ENCODE data around the gene COA1.
A peak's percentile ranks its signal among the peaks of the same experiment; 100 is the strongest.
"Not testable (repeated sequence)": the region's sequence is repeated elsewhere in the genome, so short reads cannot be mapped to it uniquely, and the experiment has no call there.

The COA1 gene, protein sequence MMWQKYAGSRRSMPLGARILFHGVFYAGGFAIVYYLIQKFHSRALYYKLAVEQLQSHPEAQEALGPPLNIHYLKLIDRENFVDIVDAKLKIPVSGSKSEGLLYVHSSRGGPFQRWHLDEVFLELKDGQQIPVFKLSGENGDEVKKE

DNA sequence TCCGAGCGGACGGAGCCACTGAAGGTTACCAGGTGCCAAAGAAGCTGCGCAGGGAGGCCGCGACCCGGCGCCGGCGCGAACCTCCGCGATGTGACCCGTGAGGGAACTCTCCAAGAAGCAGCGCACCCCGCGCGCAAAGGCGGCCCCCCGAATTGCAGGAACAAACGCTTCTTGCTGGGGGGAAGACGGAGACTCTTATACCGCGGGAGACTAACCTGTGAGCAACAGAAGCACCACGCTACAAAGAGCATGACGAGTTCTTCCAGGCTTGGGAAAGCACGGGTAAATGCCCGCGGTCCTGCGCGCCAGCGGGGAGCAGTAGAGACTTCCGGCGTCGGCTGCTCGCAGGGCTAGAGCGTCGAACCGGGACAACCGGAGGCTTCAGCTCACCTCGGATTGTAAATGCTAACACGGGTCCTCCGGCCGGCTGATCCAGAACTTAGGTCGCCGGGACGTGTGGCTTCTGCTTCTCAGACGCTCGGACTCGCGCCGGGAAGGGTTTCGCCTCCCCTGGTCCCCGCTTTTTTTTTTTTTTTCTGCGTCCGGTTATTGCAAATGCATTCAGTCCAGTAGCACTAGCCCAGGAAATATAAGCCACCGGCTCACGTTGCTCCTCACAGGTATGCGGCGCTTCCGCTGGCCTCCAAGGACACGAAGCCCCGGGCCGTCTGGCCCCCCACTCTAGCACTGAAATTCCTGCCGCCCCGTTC lies at the start of gene COA1:
Gene COA1 (minus strand): TSS at position 310 of the 710 bp plus-strand sequence. CDS start 80,909 bp downstream, outside the sequence.
- peak; percentile 97 for DNase-seq (ENCODE audit: low spot score)

DNA sequence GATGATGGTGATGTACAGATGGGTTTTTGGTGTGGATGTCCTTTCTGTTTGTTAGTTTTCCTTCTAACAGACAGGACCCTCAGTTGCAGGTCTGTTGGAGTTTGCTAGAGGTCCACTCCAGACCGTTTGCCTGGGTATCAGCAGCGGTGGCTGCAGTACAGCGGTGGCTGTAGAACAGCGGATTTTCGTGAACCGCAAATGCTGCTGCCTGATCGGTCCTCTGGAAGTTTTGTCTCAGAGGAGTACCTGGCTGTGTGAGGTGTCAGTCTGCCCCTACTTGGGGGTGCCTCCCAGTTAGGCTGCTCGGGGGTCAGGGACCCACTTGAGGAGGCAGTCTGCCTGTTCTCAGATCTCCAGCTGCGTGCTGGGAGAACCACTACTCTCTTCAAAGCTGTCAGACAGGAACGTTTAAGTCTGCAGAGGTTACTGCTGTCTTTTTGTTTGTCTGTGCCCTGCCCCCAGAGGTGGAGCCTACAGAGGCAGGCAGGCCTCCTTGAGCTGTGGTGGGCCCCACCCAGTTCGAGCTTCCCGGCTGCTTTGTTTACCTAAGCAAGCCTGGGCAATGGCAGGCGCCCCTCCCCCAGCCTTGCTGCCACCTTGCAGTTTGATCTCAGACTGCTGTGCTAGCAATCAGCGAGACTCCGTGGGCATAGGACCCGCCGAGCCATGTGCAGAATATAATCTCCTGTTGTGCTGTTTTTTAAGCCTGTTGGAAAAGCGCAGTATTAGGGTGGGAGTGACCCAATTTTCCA lies 49.1 kb upstream of the COA1 start:
- not testable (repeated sequence) for DNase-seq (ENCODE audit: low spot score)

DNA sequence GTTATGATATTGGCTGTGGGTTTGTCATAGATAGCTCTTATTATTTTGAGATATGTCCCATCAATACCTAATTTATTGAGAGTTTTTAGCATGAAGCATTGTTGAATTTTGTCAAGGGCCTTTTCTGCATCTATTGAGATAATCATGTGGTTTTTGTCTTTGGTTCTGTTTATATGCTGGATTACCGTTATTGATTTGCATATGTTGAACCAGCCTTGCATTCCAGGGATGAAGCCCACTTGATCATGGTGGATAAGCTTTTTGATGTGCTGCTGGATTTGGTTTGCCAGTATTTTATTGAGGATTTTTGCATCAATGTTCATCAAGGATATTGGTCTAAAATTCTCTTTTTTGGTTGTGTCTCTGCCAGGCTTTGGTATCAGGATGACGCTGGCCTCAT lies 45.9 kb upstream of the COA1 start:
- not testable (repeated sequence) for DNase-seq (ENCODE audit: low spot score)

DNA sequence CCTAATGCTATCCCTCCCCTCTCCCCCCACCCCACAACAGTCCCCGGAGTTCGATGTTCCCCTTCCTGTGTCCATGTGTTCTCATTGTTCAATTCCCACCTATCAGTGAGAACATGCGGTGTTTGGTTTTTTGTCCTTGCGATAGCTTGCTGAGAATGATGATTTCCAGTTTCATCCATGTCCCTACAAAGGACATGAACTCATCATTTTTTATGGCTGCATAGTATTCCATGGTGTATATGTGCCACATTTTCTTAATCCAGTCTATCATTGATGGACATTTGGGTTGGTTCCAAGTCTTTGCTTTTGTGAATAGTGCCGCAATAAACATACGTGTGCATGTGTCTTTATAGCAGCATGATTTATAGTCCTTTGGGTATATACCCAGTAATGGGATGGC lies 43.9 kb upstream of the COA1 start:
- not testable (repeated sequence) for DNase-seq (ENCODE audit: low spot score)

DNA sequence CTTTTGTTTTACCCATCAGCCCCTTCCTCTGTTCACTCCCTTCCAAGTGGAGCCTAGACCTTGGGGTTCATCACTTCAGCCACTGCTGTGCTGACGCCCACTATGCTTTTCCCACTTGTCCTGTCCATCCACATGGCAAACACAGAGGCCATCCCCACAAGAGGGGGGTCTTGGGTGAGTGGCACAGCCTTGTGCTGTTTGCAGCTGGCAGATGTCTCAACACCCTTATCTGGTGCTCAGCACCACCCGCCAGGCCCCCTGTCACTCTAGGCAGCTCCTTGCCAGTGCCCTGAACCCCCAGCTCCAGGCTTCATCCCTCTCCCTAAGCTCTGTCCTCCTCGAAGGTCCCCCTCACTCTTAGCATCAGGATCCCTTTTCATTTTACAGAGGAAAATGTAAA lies 42.2 kb upstream of the COA1 start:
- no peak for DNase-seq (ENCODE audit: low spot score)

DNA sequence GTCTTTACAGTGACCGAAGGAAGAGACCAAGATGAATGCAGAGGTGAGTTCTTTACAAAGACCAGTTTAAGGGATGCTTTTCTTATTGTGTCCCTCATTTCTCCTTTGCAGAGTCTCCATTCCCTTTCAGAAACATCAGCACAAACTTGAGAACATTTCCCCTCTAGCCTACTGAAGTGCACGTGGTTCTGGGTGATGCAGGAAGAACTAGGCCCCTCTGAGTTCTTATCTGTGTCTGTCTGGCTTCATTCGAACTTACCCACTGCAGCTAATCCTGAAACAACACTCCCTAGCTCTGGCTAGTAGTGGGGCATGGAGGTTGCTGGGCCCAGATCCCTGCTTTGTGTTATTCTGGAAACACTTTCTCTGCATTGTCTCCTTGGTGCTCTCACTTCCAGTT lies 41.8 kb upstream of the COA1 start:
- DNase-seq (ENCODE audit: low spot score), result no peak

DNA sequence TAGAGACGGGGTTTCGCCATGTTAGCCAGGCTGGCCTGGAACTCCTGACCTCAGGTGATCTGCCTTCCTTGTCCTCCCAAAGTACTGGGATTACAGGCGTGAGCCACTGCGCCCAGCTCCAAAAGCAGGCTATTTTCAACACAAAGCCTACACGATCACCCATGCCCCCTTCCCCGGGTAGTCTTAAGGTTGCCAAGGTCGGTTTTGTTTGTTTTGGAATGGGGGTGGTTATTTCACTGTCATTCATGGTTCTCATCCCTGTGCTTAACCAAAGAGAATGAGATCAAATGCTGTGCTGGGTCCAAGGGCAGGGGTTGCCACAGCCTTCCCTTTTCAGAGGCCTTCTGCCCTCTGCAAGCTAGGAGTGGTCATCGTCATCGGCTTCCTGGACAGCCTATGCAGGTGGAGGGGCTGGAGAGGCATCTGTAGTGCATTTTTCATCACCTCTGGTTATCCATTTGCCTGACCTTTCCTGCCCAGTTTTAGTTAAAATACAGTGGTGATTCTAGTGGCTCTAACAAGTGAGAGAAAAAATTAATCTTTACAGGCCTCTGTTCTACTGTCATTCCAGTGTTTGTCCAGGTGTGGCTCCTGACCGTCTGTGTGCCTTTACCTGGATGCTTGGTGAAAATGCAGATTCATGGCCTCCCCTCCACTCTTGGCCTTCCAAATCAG lies 40.6 kb upstream of the COA1 start:
- DNase-seq (ENCODE audit: low spot score), result no peak

DNA sequence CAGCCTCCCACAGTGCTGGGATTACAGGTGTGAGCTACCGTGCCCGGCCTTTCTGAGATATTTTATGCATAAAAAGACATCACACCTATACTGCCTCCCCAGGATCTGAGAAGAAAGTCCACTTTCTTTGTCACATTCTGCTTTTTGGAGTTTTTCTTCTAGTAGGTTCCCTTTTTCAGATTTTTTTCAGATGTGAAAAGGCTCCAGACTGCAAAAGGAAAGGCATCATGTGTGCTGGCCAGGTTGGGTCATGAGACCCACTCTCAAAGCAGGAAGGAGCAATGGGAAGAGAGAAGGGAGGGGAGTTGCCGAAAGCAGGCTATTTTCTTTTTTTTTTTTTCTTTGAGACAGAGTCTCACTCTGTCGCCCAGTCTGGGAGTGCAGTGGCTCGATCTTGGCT lies 40.0 kb upstream of the COA1 start:
- no peak for DNase-seq (ENCODE audit: low spot score)

DNA sequence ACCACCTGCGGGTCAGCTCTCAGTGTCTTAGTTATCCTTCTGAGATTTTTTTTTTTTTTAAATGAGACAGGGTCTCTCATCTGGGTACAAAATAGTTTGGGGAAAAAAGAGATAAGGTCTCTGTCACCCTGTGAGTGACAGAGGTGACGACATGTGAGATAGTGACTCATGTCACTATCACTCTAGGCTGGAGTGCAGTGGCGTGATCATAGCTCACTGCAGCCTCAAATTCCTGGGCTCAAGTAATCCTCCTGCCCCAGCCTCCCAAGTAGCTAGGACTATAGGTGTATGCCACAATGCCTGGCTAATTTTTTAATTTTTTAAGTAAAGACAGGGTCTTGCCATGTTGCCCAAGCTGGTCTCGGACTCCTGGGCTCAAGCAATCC lies 39.6 kb upstream of the COA1 start:
- DNase-seq (ENCODE audit: low spot score), result no peak

DNA sequence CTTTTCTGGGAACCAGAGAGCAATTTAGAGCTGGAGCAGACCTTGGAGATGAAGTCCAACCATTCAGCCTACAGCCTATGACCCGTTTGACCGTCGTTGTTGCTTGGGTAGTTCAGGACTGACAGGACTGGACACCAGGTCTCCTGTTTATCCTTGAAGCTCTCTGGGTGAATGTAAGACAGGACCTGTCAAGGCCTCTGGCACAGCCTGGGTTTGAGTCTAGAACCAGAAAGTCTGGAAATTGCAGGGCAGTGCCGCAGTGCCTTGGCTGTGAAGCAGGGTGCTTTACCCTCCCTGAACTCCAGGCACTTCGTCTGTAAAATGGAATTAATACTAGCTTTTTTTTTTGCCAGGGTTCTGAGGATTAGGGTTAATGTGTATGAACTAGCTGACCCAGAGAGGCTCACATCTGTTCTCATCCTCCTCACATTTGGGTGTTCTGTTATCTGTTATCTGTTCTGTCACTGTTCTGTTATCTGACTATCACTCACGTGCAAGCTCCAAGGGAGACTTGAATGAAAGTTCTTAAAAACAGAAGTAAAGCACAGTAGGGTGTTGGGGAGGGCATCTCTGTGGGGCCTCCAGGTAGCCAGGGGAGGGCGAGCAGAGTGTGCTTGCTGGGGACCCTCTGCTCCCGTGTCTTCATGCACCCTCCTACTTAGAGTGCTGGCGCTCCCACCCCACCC lies 39.0 kb upstream of the COA1 start:
- no peak for DNase-seq (ENCODE audit: low spot score)

DNA sequence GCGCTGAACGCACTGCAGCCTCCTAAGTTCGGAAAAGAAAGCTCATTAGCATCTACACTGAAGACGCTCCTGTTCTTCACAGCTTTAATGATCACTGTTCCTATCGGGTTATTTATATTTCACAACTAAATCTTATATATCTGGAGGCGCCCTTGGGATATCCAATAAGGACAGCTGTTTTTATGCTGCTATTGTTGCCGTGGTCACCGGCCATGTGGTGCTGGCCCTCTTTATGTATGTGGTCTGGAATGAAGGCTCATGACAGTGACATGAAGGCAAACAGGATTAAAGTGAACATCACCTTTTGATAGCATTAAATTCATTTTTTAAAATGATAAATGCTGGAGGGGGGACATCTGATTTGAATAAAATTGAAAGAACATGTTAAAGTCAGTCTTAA lies 38.0 kb upstream of the COA1 start:
- no peak for DNase-seq (ENCODE audit: low spot score)

DNA sequence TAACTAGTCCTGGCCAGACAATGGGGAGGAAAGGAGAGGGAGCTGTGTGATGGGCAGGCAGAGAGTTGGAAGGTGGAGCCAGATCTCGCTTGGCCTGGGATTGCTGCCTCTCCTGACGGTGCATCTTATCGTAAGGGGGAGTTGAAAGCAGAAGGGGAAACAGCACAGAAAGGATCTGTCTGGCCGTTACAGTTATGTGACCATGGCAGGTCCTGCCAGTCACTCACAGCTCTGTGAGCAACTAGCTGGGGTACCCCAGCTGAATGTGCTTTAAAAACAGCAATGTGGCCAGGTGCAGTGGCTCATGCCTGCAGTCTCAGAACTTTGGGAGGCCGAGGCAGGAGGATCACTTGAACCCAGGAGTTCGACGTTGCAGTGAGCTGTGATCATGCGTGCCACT lies 37.2 kb upstream of the COA1 start:
- DNase-seq (ENCODE audit: low spot score), result no peak

DNA sequence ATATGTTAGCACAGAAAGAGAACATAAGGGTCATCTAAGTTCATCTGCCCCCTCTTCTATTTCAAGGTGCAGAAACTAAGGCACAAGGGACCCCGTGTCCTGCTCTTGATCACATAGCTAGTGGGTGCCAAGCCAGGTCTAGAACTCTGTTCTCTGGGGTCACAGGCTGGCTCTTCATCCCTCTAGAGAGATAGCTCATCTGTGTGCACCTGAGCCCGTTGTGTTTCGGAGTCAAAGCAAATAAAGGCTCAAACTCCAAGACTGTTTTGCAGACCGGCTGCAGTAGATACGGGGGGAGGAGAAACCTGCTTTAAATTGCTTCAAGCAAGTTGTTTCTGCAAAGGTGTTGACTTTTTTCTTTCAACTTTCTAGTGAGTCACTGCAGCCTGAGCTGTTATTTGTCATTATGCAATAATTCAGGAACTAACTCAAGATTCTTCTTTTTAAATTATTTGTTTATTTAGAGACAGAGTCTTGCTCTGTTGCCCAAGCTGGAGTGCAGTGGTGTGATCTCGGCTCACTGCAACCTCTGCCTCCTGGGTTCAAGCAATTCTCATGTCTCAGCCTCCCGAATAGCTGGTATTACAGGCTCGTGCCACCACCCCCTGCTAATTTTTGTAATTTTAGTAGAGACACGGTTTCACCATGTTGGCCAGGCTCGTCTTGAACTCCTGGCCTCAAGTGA lies 35.6 kb upstream of the COA1 start:
- peak; percentile 15 for DNase-seq (ENCODE audit: low spot score)

DNA sequence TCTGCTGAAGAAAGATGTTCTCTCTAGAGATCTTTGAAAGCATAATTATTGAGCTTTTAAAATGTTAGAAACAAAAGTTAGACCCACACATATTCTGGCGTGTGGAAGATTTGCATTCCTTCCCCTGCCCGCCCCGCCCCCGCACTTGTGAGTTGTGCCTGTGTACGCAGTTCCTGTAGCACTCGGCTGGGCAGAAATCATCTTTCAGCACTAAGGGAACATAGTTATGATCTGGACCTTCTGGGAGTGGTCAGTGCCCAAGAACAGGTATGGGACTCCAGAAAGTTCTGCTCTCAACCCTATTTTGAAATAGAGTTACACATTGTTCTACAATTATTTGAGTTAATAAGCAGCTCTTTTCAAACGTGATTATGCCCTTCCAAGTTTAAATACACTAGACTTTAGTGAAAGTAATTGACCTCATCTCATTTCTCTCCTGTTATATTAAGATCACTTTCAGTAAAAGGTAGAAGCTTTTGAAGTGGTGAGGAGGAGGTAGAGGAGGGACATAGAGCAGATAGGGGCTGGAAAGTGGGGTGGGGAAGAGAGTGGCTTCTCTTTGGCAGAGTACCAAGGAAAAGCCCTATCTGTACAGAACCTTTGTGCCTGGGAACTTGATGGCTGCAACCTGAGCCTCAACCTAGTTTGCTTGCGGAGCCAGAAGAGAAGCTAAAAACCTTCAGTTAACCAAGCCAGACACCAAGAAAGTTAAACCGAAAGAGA lies 34.9 kb upstream of the COA1 start:
- no peak for DNase-seq (ENCODE audit: low spot score)

DNA sequence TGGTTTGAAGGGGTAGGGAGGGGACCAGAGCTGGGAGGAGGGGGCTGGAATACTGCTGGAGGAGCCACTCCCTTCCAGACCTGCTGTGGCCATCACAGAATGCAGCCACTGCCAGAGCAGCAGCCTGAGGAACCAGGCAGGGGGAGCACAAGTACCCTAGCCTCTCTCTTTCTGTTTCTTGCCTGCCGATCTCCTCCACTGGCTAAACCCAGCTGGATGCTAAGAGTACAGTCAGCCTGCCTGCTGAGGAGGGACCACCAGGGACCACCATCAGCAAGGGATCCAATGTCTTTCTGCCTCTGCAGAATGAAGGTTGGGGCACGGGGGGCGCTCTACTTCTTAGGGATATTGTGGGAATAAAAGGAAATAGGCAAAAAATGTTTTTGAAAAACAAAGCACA lies 33.9 kb upstream of the COA1 start:
- no peak for DNase-seq (ENCODE audit: low spot score)

DNA sequence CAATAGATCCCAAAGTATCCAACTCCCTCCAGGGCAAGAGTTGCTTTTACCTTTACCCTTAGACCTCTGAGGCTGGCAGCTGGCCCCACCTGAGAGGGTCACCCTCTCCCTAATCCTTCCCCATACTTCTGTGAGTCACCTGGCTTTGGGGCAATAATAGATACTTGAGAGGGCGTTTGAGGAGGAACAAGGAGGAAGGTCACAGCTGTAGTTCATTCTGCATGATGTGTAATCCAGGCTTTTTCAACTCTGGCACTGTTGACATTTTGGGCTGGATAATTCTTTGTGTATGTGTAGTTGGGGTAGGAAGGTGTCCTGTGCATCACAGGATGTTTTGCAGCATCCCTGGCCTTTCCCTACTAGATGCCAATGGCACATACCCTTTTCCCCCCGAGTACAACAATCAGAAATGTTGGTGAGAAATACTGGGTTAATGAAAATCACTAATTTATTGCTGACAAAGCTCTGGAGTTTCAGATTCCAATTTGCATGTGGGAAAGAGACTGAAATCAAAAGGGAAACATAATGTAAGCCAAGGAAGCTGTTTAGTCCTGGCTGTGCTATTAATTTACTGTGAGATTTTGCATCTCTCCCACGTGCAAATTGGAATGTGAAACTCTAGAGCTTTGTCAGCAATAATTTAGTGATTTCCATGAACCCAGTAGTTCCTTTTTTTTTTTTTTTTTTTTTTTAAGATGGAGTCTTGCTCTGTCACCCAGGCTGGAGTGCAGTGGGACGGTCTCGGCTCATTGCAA lies 32.8 kb upstream of the COA1 start:
- no peak for DNase-seq (ENCODE audit: low spot score)

DNA sequence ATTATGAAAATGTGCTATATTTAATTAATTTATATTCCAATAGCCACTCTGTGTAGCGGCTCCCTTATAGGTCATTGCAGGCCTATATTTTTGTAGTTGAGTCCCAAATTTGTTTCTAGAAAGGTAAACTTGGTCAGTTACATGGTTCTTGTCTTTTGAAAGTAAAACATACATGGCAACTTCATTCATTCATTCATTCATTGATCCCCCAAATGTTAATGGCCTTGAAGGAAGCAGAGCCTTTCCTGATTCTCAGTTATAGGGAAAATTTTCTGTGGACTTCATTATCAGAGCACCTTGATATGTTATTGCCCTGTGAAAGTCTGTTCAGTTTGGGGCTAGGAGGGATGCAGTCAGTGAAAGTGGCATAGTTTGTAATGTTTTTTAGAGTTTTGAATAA lies 32.1 kb upstream of the COA1 start:
- DNase-seq (ENCODE audit: low spot score), result no peak

DNA sequence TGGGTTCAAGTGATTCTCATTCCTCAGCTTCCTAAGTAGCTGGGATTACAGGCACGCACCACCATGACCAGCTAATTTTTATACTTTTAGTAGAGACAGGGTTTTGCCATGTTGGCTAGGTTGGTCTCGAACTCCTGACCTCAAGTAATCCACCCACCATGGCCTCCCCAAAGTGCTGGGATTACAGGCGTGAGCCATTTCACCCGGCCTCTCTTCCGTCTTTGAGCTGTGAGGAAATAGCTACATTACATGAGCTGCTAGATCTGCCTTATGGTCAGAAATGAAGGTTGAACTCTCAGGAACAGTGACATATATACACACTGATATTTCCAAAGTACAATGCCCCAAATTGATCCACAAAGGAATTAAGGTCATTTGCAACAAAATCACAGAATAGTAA lies 31.5 kb upstream of the COA1 start:
- DNase-seq (ENCODE audit: low spot score), result no peak

DNA sequence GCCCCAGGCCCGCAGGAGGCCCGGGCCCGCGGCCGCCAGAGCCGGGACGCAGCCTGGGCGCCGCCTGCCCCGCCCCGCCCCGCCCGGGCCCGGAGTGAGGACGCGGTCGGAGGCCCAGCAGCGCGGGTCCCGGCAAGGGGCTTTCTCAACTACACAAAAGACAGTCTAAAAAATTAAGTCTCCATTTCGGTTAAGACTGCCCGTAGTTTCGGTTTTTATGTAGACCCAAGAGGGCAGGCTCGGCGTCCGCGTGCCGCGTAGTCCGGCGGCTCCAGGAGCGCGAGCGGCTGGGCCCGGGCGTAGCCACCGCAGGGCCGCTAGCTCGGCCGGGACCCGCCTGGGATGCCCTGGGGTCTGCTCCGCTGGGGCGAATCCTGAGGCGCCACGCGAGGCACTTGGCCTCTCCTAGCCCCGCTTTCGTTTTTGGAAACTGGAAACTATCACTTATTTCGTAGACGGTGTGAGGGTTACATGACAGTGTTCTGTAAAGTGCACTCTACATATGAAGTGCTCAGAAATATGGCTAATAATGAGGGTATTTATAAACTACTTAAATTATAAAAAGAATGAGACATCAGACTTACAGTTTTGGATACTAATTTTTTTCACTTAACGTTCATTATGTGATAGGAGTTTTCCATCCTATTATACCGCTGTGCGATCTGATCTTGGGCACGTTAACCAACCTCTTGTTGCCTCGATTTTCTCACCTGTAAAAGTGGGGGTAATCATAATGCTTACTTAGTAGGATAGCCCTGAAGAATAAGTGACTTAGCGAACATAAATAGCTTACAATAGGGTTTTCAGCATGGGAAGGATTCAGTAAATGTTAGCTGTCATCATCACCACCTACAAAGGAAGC lies 29.7 kb upstream of the COA1 start:
- DNase-seq (ENCODE audit: low spot score), result peak; percentile 41

Measured in LoVo (cell line).